A204.1 (cell line): ENCODE results near the gene ELF1.
"Not testable (repeated sequence)": the region's sequence is repeated elsewhere in the genome, so short reads cannot be mapped to it uniquely, and the experiment has no call there.

Experiments used
- FAIRE-seq: peaks from 2 replicates; lab custom pipeline; 2012; peaks lifted over from hg19 to GRCh38; lab: Jason Lieb, UNC

ELF1 gene

DNA sequence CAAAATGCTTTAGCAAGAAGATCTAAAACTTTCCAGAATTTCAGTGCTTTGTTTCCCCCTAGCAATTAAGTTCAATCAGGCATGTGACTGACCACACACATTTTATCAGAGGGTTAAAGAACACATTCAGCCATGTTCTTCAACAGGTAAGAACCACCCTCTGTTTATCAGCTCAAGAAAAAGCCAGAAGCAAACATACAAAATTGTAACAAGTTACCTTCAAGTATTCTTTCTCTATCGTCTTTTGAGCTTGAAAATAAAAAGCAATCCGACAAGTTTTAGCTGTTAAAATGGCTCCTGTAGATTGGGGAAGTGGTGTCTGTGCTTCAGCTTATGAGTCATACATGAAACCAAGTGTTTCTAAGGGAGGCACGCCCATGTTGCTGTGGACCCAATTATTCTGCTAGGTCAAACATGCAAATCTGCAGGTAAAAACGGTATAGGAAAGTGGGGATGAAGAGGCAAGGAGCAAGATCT lies at the start of gene ELF1:
Gene ELF1, minus strand, starts transcription at position 306 of the 477 bp plus-strand sequence. CDS start 37,262 bp downstream, outside the sequence.
- FAIRE-seq = no peak

DNA sequence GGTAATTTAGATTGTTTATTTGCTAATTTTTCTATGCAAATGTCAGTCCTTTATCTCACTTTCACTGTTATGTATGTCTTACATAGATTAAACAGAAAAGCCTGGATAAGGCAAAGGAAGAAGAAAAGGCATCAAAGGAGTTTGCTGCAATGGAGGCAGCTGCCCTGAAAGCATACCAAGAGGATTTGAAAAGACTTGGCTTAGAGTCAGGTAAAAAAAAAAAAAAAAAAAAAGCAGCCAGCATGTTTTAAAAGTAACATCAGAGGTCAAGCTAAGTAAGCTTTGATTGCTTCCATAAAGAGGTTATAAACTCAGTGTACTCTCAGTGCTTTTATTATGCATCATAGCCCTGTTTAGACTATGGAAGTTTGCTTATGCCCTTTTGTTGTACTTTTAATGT lies 46.0 kb upstream of the ELF1 start:
- FAIRE-seq = no peak

DNA sequence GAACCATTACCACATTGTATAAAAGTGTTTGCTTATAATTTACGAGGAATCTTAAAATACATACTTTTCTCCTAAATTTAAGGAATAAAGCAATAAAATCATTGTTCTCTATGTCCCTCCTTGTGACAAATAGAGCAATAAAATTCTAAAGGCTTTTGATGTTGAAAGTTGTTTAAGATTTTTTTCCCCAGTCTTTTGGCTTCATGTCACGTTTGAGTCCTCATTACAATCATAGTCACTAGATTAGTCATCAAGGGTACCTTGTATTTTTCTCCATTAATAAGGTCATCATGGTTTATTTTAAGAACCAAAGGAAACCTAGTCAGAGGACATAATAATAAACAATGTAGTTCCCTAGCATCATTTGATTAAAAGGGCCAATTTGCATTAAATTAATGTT lies 45.4 kb upstream of the ELF1 start:
- FAIRE-seq = no peak

- no peak for FAIRE-seq
These were observed 43.1 kb upstream of the ELF1 start for GRCh38 chr13:41061914-41062837.

- FAIRE-seq = peak; percentile 68
These were observed 42.2 kb upstream of the ELF1 start, which contains the start of gene WBP4 for GRCh38 chr13:41061075-41061913. TSS of gene WBP4 (plus strand) at chr13:41061509. CDS start at chr13:41061674, 165 bp downstream.

- FAIRE-seq = no peak
These were observed 41.6 kb upstream of the ELF1 start for GRCh38 chr13:41060724-41061074.

- FAIRE-seq = no peak
These were observed 41.1 kb upstream of the ELF1 start for GRCh38 chr13:41060082-41060723.

GRCh38 chr13:41059456-41060081 lies 40.5 kb upstream of the ELF1 start:
- no peak for FAIRE-seq

DNA sequence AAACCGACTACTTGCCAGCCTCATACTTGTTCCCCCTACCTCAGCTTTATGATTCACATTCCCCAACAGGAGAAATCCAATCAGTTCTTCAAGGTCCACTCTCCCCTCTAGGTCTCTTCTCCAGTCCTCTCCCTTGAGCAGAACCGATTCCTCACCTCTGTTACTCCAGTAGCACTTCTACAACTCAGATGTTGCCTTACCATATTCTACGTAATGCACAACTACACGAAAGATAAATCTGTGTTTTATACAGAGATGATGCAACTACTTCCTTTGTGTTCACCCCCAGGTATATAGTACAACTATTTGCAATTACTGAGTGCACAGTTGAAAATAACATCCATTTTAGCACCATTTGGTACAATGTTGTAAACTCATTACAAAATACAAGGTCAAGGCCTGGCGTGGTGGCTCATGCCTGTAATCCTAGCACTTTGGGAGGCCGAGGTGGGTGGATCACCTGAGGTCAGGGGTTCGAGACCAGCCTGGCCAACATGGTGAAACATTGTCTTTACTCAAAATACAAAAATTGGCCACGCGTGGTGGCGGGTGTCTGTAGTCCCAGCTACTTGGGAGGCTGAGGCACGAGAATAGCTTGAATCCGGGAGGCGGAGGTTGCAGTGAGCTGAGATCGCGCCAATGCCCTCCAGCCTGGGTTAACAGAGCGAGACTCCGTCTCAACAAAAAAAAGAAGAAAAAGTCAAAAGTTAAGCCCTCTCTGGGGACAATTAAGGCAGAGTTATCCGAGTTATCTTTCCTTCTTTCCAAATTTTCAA lies 39.4 kb upstream of the ELF1 start:
- FAIRE-seq = no peak

DNA sequence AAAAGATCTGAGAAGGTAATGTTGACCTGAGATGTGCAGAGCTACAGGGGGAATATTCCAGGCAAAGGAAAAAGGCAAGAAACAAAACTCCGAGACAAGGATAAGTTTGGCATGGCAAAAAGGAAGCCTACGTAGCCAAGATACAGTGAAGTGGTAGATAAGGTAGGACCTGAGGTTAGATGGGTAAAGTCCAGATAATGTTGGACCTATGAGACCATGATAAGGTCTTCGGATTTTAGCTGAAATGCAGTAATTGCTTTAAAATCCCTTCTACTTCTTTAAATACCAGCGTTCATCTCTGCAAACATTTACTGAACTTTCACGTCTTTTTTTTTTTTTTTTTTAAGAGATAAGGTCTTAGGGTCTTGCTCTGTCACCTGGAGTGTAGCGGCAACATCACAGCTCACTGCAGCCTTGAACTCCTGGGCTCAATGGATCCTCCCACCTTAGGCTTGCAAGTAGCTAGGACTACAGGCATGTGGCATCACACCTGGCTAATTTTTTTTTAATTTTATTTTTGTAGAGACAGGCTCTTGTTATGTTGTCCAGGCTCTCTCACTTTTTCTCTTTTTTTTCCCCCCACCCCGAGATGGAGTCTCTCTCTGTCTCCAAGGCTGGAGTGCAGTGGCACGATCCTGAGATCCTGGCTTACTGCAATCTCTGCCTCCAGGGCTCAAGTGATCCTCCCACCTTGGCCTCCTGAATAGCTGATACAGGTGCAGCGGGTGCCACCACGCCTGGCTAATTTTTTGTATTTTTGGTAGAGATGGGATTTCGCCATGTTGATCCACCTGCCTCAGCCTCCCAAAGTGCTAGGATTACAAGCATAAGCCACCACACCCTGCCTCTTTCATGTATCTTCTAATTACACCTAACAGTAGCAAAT lies 38.0 kb upstream of the ELF1 start:
- FAIRE-seq = no peak

- no peak for FAIRE-seq
These were observed 37.1 kb upstream of the ELF1 start for GRCh38 chr13:41056194-41056593.

GRCh38 chr13:41054919-41055619 lies 36.0 kb upstream of the ELF1 start:
- FAIRE-seq = no peak

GRCh38 chr13:41054212-41054877 lies 35.2 kb upstream of the ELF1 start:
- FAIRE-seq = peak; percentile 89

DNA sequence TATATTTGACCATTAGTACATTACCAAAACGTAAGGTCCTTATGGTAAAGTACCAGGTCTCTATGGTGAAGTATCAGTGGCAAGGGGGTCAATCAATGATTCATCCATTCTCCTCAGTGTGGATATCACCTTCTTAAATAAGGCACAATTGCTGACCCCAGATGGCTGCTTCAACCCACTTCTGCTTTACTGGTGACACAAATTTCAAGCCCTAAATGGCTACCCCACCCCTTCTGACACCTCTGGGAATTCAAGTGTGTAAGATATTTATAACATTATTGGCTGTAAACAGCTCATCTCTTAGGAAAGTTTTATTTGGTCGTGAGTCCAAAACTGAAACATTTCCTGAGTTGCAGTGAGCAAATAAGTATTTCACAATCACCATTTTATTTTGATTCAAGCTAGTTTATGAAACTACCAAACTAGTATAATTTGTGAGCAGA lies 34.3 kb upstream of the ELF1 start:
- FAIRE-seq = no peak

GRCh38 chr13:41052441-41052840 lies 33.3 kb upstream of the ELF1 start:
- FAIRE-seq = no peak

- FAIRE-seq = no peak
These were observed 30.6 kb upstream of the ELF1 start for GRCh38 chr13:41049480-41050440.

- no peak for FAIRE-seq
These were observed 29.5 kb upstream of the ELF1 start for GRCh38 chr13:41048640-41049039.

GRCh38 chr13:41042419-41042818 lies 23.3 kb upstream of the ELF1 start:
- not testable (repeated sequence) for FAIRE-seq
